K562 (cell line): ENCODE data around the gene FAM83E. TPM values are rescaled to one million over a fixed set of nuclear protein-coding genes. Genes with fewer than 3 reads are reported as not detected.

ENCODE experiments used
- ARNT ChIP-seq, 2 experiments: fragments of 450-650 bp; IDR thresholded peaks; 2 replicates each; pipeline ENCODE4 v1.6.1; 2016; ENCODE audit warnings: mild to moderate bottlenecking in 1 of 2
- COPS2 ChIP-seq: fragments of 450-650 bp; conservative IDR thresholded peaks from 2 replicates; pipeline ENCODE4 v1.6.1; 2016; ENCODE audit warnings: mild to moderate bottlenecking, moderate library complexity
- ELF4 ChIP-seq: fragments of 450-650 bp; formaldehyde crosslinking; IDR thresholded peaks from 2 replicates; pipeline ENCODE4 v1.4.0; 2022; ENCODE audit warnings: missing genetic modification characterization
- GATA2 ChIP-seq: sonication (generic); formaldehyde crosslinking; IDR thresholded peaks from 2 replicates; pipeline ENCODE4 v1.4.0; 2020; ENCODE audit warnings: mild to moderate bottlenecking, missing genetic modification reagents
- GTF2E2 ChIP-seq: fragments of 200-800 bp; sonication (Bioruptor generic); IDR thresholded peaks from 2 replicates; pipeline ENCODE4 v1.6.1; 2016; ENCODE audit warnings: missing genetic modification characterization, missing compliant biosample characterization
- HEY1 ChIP-seq: fragments of 250-450 bp; sonication (Bioruptor Pico); IDR thresholded peaks from 2 replicates; pipeline ENCODE4 v1.5.0; 2020; ENCODE audit warnings: mild to moderate bottlenecking, moderate library complexity, borderline replicate concordance
- IRF2 ChIP-seq: sonication (generic); formaldehyde crosslinking; IDR thresholded peaks from 2 replicates; pipeline ENCODE4 v1.8.1; 2022; ENCODE audit warnings: mild to moderate bottlenecking, missing genetic modification reagents
- PHB2 ChIP-seq: fragments of 450-650 bp; IDR thresholded peaks from 2 replicates; pipeline ENCODE4 v1.6.1; 2017; ENCODE audit warnings: low read depth
- SPI1 ChIP-seq: IDR thresholded peaks from 2 replicates; pipeline ENCODE4 v1.6.1; 2011; ENCODE audit warnings: low read depth, low read length, control low read depth, borderline replicate concordance
- TAF9B ChIP-seq: fragments of 450-650 bp; IDR thresholded peaks from 2 replicates; pipeline ENCODE4 v1.6.1; 2018; ENCODE audit warnings: mild to moderate bottlenecking; ENCODE audit not compliant: partially characterized antibody
- ZNF143 ChIP-seq: sonication (generic); formaldehyde crosslinking; IDR thresholded peaks from 2 replicates; pipeline ENCODE4 v1.9.0; 2022; ENCODE audit warnings: mild to moderate bottlenecking, missing genetic modification reagents
- ZNF316 ChIP-seq: fragments of 450-650 bp; IDR thresholded peaks from 2 replicates; pipeline ENCODE4 v1.6.1; 2016
- ZNF584 ChIP-seq: fragments of 200-800 bp; sonication (Bioruptor generic); IDR thresholded peaks from 2 replicates; pipeline ENCODE4 v1.6.1; 2016; ENCODE audit warnings: low read depth, mild to moderate bottlenecking, missing genetic modification characterization, missing compliant biosample characterization
- polyA plus RNA-seq, 8 experiments: library from polyadenylated mRNA; depleted of rRNA in 4 of 8; stranded (reverse) in 5 of 8; unstranded in 3 of 8; fragments of >200 nt; fragmentation: Nextera tagmentation in 2 of 8; fragmentation: Illumina TruSeq in 1 of 8; extraction: Ambion mirVana in 2 of 8; extraction: Trizol in 1 of 8; gene quantifications; 2 replicates each; pipeline versions ENCODE4 v1.2.1 to v1.2.3, GENCODE V29; 2011 to 2014; ENCODE audit warnings: inconsistent platforms in 1 of 8, missing spikeins in 1 of 8
- total RNA-seq, 7 experiments: library from RNA; depleted of rRNA in 6 of 7; stranded (reverse); fragments of >200 nt in 6 of 7; fragmentation: Illumina TruSeq in 2 of 7; extraction: Trizol in 2 of 7; gene quantifications; 2 replicates each; pipeline versions ENCODE4 v1.2.1 to v1.2.3, GENCODE V29; 2011 to 2021; ENCODE audit warnings: low replicate concordance in 1 of 7
- TF ChIP-seq, protein P1 (sequence below): fragments of 450-650 bp; conservative IDR thresholded peaks from 2 replicates; pipeline ENCODE4 v1.6.1; 2016; ENCODE audit warnings: missing genetic modification characterization, low read depth, mild to moderate bottlenecking, control low read depth, missing compliant biosample characterization
- TF ChIP-seq, protein P2 (sequence below): fragments of 250-450 bp; sonication (Bioruptor Pico); IDR thresholded peaks from 2 replicates; pipeline ENCODE4 v1.9.0; 2021; ENCODE audit warnings: mild to moderate bottlenecking, inconsistent platforms
- TF ChIP-seq, protein P3 (sequence below): sonication (generic); formaldehyde crosslinking; IDR thresholded peaks from 2 replicates; pipeline ENCODE4 v1.8.0; 2022; ENCODE audit warnings: mild to moderate bottlenecking, low read depth, missing genetic modification reagents
- TF ChIP-seq, protein P4 (sequence below): sonication (generic); formaldehyde crosslinking; IDR thresholded peaks from 2 replicates; pipeline ENCODE4 v1.8.0; 2022; ENCODE audit warnings: missing genetic modification reagents, mild to moderate bottlenecking, borderline replicate concordance
- TF ChIP-seq, protein P5 (sequence below): fragments of 450-650 bp; IDR thresholded peaks from 2 replicates; pipeline ENCODE4 v1.6.1; 2018; ENCODE audit not compliant: partially characterized antibody

FAM83E gene
- total and polyA plus RNA-seq, 9 of the 15 experiments (the other 6 are each of a cell fraction or from before 2014, with no cell fraction given), result 0.15 to 0.87 (median 0.29) TPM; not detected in 4

DNA sequence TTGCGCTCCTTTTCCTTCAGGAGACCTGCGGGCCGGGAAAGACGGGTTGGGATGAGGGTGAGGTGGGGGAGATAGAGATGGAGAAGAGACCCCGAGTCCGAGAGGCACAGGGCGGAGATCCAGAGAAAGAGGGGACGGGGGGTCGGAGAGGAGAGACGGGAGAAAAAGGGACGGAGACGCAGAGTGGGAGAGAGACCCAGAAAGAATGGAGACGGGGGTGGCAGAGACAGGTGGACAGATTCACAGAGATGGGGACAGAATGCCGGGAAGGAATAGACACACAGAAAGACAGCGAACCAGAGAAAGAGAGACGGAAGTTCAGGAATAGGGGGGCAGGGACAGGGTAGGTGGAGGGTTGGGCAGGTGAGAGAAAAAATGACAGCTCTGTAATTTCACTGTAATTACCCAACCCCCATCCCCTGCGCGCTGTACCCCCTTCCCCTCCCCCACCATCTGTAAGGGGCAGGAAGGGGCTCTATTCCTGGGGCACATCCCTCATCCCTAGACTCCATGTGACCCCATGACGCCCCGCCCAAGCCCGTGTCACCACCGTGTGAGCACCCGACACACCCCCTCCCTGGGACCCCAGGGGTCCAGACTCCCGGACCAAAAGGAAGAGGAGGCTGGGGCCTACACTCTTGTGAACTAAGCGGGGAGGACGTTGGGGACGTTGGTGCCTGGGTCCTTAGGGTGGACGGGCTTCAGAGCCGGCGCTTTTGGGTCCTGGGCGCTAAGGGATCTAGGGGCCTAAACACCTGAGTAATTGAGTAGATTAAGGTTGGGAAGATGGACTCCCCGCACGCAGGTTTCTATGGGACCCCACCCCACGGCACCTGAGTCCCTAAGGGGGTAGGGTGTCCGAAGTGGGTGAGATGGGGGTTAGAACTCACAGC is 21.3 kb upstream of the FAM83E start (continued):
- TF ChIP-seq ARNT (IDR thresholded peaks at IDR 0.05), result no peak
- TF ChIP-seq, protein P1, sequence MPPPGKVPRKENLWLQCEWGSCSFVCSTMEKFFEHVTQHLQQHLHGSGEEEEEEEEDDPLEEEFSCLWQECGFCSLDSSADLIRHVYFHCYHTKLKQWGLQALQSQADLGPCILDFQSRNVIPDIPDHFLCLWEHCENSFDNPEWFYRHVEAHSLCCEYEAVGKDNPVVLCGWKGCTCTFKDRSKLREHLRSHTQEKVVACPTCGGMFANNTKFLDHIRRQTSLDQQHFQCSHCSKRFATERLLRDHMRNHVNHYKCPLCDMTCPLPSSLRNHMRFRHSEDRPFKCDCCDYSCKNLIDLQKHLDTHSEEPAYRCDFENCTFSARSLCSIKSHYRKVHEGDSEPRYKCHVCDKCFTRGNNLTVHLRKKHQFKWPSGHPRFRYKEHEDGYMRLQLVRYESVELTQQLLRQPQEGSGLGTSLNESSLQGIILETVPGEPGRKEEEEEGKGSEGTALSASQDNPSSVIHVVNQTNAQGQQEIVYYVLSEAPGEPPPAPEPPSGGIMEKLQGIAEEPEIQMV, result no peak
- TF ChIP-seq GATA2 (CRISPR knock-in tag), result no peak
- TF ChIP-seq ZNF143, result no peak
- TF ChIP-seq, protein P2, sequence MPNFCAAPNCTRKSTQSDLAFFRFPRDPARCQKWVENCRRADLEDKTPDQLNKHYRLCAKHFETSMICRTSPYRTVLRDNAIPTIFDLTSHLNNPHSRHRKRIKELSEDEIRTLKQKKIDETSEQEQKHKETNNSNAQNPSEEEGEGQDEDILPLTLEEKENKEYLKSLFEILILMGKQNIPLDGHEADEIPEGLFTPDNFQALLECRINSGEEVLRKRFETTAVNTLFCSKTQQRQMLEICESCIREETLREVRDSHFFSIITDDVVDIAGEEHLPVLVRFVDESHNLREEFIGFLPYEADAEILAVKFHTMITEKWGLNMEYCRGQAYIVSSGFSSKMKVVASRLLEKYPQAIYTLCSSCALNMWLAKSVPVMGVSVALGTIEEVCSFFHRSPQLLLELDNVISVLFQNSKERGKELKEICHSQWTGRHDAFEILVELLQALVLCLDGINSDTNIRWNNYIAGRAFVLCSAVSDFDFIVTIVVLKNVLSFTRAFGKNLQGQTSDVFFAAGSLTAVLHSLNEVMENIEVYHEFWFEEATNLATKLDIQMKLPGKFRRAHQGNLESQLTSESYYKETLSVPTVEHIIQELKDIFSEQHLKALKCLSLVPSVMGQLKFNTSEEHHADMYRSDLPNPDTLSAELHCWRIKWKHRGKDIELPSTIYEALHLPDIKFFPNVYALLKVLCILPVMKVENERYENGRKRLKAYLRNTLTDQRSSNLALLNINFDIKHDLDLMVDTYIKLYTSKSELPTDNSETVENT (CRISPR knock-in tag), result no peak
- TF ChIP-seq SPI1, result no peak
- TF ChIP-seq ZNF316, result peak; percentile 35; the same call in 1 of the 2 replicates
- no peak for TF ChIP-seq ZNF584
- no peak for TF ChIP-seq HEY1
- TF ChIP-seq GTF2E2 (tag), result no peak
- TF ChIP-seq TAF9B, result no peak
- TF ChIP-seq, protein P3, sequence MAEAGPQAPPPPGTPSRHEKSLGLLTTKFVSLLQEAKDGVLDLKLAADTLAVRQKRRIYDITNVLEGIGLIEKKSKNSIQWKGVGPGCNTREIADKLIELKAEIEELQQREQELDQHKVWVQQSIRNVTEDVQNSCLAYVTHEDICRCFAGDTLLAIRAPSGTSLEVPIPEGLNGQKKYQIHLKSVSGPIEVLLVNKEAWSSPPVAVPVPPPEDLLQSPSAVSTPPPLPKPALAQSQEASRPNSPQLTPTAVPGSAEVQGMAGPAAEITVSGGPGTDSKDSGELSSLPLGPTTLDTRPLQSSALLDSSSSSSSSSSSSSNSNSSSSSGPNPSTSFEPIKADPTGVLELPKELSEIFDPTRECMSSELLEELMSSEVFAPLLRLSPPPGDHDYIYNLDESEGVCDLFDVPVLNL, result no peak
- TF ChIP-seq, protein P4, sequence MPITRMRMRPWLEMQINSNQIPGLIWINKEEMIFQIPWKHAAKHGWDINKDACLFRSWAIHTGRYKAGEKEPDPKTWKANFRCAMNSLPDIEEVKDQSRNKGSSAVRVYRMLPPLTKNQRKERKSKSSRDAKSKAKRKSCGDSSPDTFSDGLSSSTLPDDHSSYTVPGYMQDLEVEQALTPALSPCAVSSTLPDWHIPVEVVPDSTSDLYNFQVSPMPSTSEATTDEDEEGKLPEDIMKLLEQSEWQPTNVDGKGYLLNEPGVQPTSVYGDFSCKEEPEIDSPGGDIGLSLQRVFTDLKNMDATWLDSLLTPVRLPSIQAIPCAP (CRISPR knock-in tag), result no peak
- TF ChIP-seq COPS2, result no peak
- TF ChIP-seq PHB2, result no peak
- TF ChIP-seq IRF2 (CRISPR knock-in tag), result no peak
- TF ChIP-seq, protein P5, sequence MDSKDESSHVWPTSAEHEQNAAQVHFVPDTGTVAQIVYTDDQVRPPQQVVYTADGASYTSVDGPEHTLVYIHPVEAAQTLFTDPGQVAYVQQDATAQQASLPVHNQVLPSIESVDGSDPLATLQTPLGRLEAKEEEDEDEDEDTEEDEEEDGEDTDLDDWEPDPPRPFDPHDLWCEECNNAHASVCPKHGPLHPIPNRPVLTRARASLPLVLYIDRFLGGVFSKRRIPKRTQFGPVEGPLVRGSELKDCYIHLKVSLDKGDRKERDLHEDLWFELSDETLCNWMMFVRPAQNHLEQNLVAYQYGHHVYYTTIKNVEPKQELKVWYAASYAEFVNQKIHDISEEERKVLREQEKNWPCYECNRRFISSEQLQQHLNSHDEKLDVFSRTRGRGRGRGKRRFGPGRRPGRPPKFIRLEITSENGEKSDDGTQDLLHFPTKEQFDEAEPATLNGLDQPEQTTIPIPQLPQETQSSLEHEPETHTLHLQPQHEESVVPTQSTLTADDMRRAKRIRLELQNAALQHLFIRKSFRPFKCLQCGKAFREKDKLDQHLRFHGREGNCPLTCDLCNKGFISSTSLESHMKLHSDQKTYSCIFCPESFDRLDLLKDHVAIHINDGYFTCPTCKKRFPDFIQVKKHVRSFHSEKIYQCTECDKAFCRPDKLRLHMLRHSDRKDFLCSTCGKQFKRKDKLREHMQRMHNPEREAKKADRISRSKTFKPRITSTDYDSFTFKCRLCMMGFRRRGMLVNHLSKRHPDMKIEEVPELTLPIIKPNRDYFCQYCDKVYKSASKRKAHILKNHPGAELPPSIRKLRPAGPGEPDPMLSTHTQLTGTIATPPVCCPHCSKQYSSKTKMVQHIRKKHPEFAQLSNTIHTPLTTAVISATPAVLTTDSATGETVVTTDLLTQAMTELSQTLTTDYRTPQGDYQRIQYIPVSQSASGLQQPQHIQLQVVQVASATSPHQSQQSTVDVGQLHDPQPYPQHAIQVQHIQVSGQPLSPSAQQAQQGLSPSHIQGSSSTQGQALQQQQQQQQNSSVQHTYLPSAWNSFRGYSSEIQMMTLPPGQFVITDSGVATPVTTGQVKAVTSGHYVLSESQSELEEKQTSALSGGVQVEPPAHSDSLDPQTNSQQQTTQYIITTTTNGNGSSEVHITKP, result peak; percentile 24
- TF ChIP-seq ELF4 (CRISPR knock-in tag), result peak; percentile 62; the same call in 1 of the 2 replicates
